K562 (cell line): ENCODE data around the gene RPS19BP1. TPM values are rescaled to one million over a fixed set of nuclear protein-coding genes. Genes with fewer than 3 reads are reported as not detected.

ENCODE experiments used
- ARHGAP35 ChIP-seq: fragments of 450-650 bp; IDR thresholded peaks from 2 replicates; pipeline ENCODE4 v1.6.1; 2018; ENCODE audit not compliant: partially characterized antibody
- BHLHE40 ChIP-seq: IDR thresholded peaks from 2 replicates; pipeline ENCODE4 v1.6.1; 2011; ENCODE audit warnings: low read length, improper control_type of control experiment
- BRF1 ChIP-seq: IDR thresholded peaks from 3 replicates; pipeline ENCODE4 v1.6.1; 2011; ENCODE audit warnings: borderline replicate concordance, mild to moderate bottlenecking; ENCODE audit not compliant: insufficient read length; ENCODE audit errors: extremely low read depth
- C11orf30 ChIP-seq: fragments of 450-650 bp; IDR thresholded peaks from 2 replicates; pipeline ENCODE4 v1.6.1; 2016; ENCODE audit warnings: low read depth, mild to moderate bottlenecking
- CCNT2 ChIP-seq: IDR thresholded peaks from 2 replicates; pipeline ENCODE4 v1.6.1; 2011; ENCODE audit warnings: borderline replicate concordance, low read depth, mild to moderate bottlenecking, moderate library complexity, mixed read lengths, low read length; ENCODE audit not compliant: insufficient read length; ENCODE audit errors: extremely low read depth
- EP400 ChIP-seq: fragments of 450-650 bp; IDR thresholded peaks from 2 replicates; pipeline ENCODE4 v1.6.1; 2017; ENCODE audit warnings: antibody characterized with exemption, mild to moderate bottlenecking, moderate library complexity
- ETS2 ChIP-seq: IDR thresholded peaks from 2 replicates; pipeline ENCODE4 v1.6.1; 2016; ENCODE audit warnings: borderline replicate concordance, missing genetic modification characterization, mild to moderate bottlenecking, moderate library complexity, missing compliant biosample characterization; ENCODE audit not compliant: poor library complexity, severe bottlenecking
- GABPA ChIP-seq: fragments of 200-800 bp; sonication (Bioruptor generic); conservative IDR thresholded peaks from 2 replicates; pipeline ENCODE4 v1.6.1; 2016; ENCODE audit warnings: low read depth, missing genetic modification characterization, missing compliant biosample characterization
- HCFC1 ChIP-seq: IDR thresholded peaks from 2 replicates; pipeline ENCODE4 v1.6.1; 2012; ENCODE audit warnings: low read depth, low read length, improper control_type of control experiment
- KLF13 ChIP-seq: fragments of 450-650 bp; IDR thresholded peaks from 2 replicates; pipeline ENCODE4 v1.6.1; 2016; ENCODE audit warnings: missing genetic modification characterization, low read depth, mild to moderate bottlenecking, missing compliant biosample characterization, moderate library complexity, borderline replicate concordance
- MBD2 ChIP-seq: sonication (generic); IDR thresholded peaks from 2 replicates; pipeline ENCODE4 v1.6.1; 2016; ENCODE audit warnings: low read depth, borderline replicate concordance
- NFIC ChIP-seq: fragments of 450-650 bp; IDR thresholded peaks from 2 replicates; pipeline ENCODE4 v1.6.1; 2017; ENCODE audit warnings: mild to moderate bottlenecking, inconsistent platforms
- NR2F6 ChIP-seq: fragments of 450-650 bp; formaldehyde crosslinking; IDR thresholded peaks from 2 replicates; pipeline ENCODE4 v1.4.0; 2020; ENCODE audit warnings: mild to moderate bottlenecking
- RCOR1 ChIP-seq, 2 experiments: IDR thresholded peaks; 2 replicates each; pipeline ENCODE4 v1.6.1; 2012; ENCODE audit warnings: low read depth in 2 of 2, low read length in 2 of 2, borderline replicate concordance in 1 of 2, improper control_type of control experiment in 1 of 2
- SMARCC2 ChIP-seq: fragments of 450-650 bp; IDR thresholded peaks from 2 replicates; pipeline ENCODE4 v1.6.1; 2017; ENCODE audit warnings: antibody characterized with exemption, moderate library complexity, mild to moderate bottlenecking, low read depth
- SP1 ChIP-seq: sonication (generic); formaldehyde crosslinking; IDR thresholded peaks from 2 replicates; pipeline ENCODE4 v1.8.1; 2022; ENCODE audit warnings: mild to moderate bottlenecking, missing genetic modification reagents
- SUPT5H ChIP-seq: fragments of 450-650 bp; IDR thresholded peaks from 2 replicates; pipeline ENCODE4 v1.6.1; 2016
- TBP ChIP-seq: optimal IDR thresholded peaks from 2 replicates; pipeline ENCODE3; 2011; ENCODE audit warnings: low read depth, low read length, improper control_type of control experiment
- THAP7 ChIP-seq: fragments of 250-450 bp; sonication (Bioruptor Pico); IDR thresholded peaks from 2 replicates; pipeline ENCODE4 v1.5.0; 2021
- THRA ChIP-seq: fragments of 450-650 bp; IDR thresholded peaks from 2 replicates; pipeline ENCODE4 v1.6.1; 2017; ENCODE audit warnings: mild to moderate bottlenecking, moderate library complexity
- XRCC4 ChIP-seq: IDR thresholded peaks from one replicate; pipeline ENCODE4 v1.6.1; 2011; ENCODE audit not compliant: insufficient read depth, insufficient read length; ENCODE audit errors: extremely low read depth
- ZBTB11 ChIP-seq, 3 experiments: fragments of 200-800 bp in 1 of 3; fragments of 250-450 bp in 1 of 3; fragments of 450-650 bp in 1 of 3; sonication (Bioruptor Pico) in 1 of 3; sonication (Bioruptor generic) in 1 of 3; formaldehyde crosslinking in 1 of 3; IDR thresholded peaks; 2 replicates each; pipeline versions ENCODE4 v1.6.1 to v1.8.0; 2016 to 2022; ENCODE audit warnings: mild to moderate bottlenecking in 2 of 3, missing genetic modification characterization in 2 of 3, missing compliant biosample characterization in 1 of 3, moderate library complexity in 1 of 3
- polyA plus RNA-seq, 8 experiments: library from polyadenylated mRNA; depleted of rRNA in 4 of 8; stranded (reverse) in 5 of 8; unstranded in 3 of 8; fragments of >200 nt; fragmentation: Nextera tagmentation in 2 of 8; fragmentation: Illumina TruSeq in 1 of 8; extraction: Ambion mirVana in 2 of 8; extraction: Trizol in 1 of 8; gene quantifications; 2 replicates each; pipeline versions ENCODE4 v1.2.1 to v1.2.3, GENCODE V29; 2011 to 2014; ENCODE audit warnings: inconsistent platforms in 1 of 8, missing spikeins in 1 of 8
- total RNA-seq, 7 experiments: library from RNA; depleted of rRNA in 6 of 7; stranded (reverse); fragments of >200 nt in 6 of 7; fragmentation: Illumina TruSeq in 2 of 7; extraction: Trizol in 2 of 7; gene quantifications; 2 replicates each; pipeline versions ENCODE4 v1.2.1 to v1.2.3, GENCODE V29; 2011 to 2021; ENCODE audit warnings: low replicate concordance in 1 of 7

The RPS19BP1 gene
- total and polyA plus RNA-seq, 9 of the 15 experiments (the other 6 are each of a cell fraction or from before 2014, with no cell fraction given): 3.0 to 223 (median 84.3) TPM

GRCh38 chr22:39502109-39502788, 30.3 kb downstream of the RPS19BP1 start, which contains the start of gene MIEF1 (continued):
- TF ChIP-seq KLF13: peak; percentile 57; the same call in 1 of the 2 replicates
- TF ChIP-seq BRF1: no peak
- TF ChIP-seq GABPA (tag): peak; percentile 96
- TF ChIP-seq HCFC1: peak; percentile 75
- peak; percentile 75; the same call in 1 of the 2 replicates for TF ChIP-seq SP1 (CRISPR knock-in tag)
- peak; percentile 47; the same call in 1 of the 2 replicates for TF ChIP-seq MBD2
- 0 out of 2 replicates have a peak, but pooled peaks have one; percentile 3 for TF ChIP-seq NFIC
- peak in 2 of 3 experiments; percentile 63 to 92; a peak in 4 of 6 replicates for TF ChIP-seq ZBTB11 (CRISPR knock-in tag; IDR thresholded peaks at IDR 0.05)
- TF ChIP-seq BHLHE40: peak; percentile 36; the same call in 1 of the 2 replicates
- 0 out of 4 replicates have a peak, but pooled peaks of 1 of the 2 experiments have one; percentile 25 for TF ChIP-seq RCOR1 (IDR thresholded peaks at IDR 0.05; ENCODE audit: borderline replicate concordance in 1 of 2, low read depth in 2 of 2, low read length in 2 of 2)
- no peak for TF ChIP-seq NR2F6 (CRISPR knock-in tag)
- TF ChIP-seq THAP7: no peak
- TF ChIP-seq SUPT5H: peak; percentile 72
- no peak for TF ChIP-seq ETS2
- peak; percentile 36 for TF ChIP-seq CCNT2
- peak; percentile 94 for TF ChIP-seq EP400
- TF ChIP-seq ARHGAP35: no peak
- no peak for TF ChIP-seq THRA
- TF ChIP-seq TBP: peak; percentile 70
- TF ChIP-seq XRCC4: no peak
- TF ChIP-seq SMARCC2: no peak
- peak; percentile 67 for TF ChIP-seq C11orf30
